Chondrocyte (in vitro differentiated cells): ENCODE results near the gene MYO16. TPM values are rescaled to one million over a fixed set of nuclear protein-coding genes. Genes with fewer than 3 reads are reported as not detected.

Source experiments
- DNase-seq: peaks from one replicate; pipeline ENCODE4 v3.0.0; 2021; ENCODE audit warnings: mixed read lengths, low spot score
- H3K27ac Mint-ChIP-seq: one replicate; pipeline ENCODE4 v1.8.0; 2021; ENCODE audit warnings: mild to moderate bottlenecking, moderate library complexity, mixed read lengths; ENCODE audit not compliant: unreplicated experiment
- H3K27me3 Mint-ChIP-seq: 2 replicates; pipeline ENCODE4 v1.8.0; 2021; ENCODE audit warnings: low read depth, mixed read lengths
- H3K36me3 Mint-ChIP-seq: 2 replicates; pipeline ENCODE4 v1.8.0; 2021; ENCODE audit warnings: low read depth, mixed read lengths
- H3K4me1 Mint-ChIP-seq: 2 replicates; pipeline ENCODE4 v1.8.0; 2021; ENCODE audit warnings: low read depth, mild to moderate bottlenecking, mixed read lengths
- H3K4me3 Mint-ChIP-seq: one replicate; pipeline ENCODE4 v1.8.0; 2021; ENCODE audit warnings: mild to moderate bottlenecking, moderate library complexity, mixed read lengths; ENCODE audit not compliant: unreplicated experiment
- H3K9me3 Mint-ChIP-seq: 2 replicates; pipeline ENCODE4 v1.8.0; 2021; ENCODE audit warnings: low read depth, mixed read lengths
- total RNA-seq: library from RNA; stranded (reverse); gene quantifications from 3 replicates; pipeline ENCODE4 v1.2.1, GENCODE V29; 2021
- TF ChIP-seq, protein P1 (sequence below): fragments of 200-600 bp; sonication (generic); IDR thresholded peaks from 2 replicates; pipeline ENCODE4 v1.5.0; 2021; ENCODE audit warnings: antibody characterized with exemption, mild to moderate bottlenecking, moderate library complexity

MYO16 gene
- total RNA-seq, 1 donor from 2014 or later: 0.12 TPM

DNA sequence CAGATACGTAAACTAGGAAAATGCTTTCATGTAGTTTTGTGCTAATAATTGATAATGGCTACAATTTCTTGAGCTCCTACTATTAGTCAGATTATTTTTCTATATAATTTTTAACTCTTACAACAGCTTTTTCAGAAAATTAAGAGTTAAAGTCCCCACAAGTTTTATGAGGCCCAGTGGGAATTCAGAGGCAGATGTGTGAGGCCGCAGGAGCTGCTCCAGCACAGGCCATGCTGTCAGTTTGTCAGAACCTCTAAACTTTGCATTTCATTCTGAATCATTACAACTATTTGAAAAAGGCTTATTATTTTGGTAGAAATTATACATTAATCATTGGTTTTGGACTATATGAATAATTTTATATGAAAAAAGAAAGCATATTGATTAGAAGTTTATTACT lies 370.8 kb downstream of the MYO16 start:
- Mint-ChIP-seq H3K27ac (no peak overlapping the region), H3K9me3 (no peaks in the 10 kb centered on the region), H3K4me3 (no peak overlapping the region), H3K4me1 (peaks cover 29% of the 10 kb centered on the region), H3K27me3 (no peaks in the 10 kb centered on the region), H3K36me3 (no peaks in the 10 kb centered on the region)
- DNase-seq: no peak
- TF ChIP-seq, protein P1, sequence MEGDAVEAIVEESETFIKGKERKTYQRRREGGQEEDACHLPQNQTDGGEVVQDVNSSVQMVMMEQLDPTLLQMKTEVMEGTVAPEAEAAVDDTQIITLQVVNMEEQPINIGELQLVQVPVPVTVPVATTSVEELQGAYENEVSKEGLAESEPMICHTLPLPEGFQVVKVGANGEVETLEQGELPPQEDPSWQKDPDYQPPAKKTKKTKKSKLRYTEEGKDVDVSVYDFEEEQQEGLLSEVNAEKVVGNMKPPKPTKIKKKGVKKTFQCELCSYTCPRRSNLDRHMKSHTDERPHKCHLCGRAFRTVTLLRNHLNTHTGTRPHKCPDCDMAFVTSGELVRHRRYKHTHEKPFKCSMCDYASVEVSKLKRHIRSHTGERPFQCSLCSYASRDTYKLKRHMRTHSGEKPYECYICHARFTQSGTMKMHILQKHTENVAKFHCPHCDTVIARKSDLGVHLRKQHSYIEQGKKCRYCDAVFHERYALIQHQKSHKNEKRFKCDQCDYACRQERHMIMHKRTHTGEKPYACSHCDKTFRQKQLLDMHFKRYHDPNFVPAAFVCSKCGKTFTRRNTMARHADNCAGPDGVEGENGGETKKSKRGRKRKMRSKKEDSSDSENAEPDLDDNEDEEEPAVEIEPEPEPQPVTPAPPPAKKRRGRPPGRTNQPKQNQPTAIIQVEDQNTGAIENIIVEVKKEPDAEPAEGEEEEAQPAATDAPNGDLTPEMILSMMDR: no peak

DNA sequence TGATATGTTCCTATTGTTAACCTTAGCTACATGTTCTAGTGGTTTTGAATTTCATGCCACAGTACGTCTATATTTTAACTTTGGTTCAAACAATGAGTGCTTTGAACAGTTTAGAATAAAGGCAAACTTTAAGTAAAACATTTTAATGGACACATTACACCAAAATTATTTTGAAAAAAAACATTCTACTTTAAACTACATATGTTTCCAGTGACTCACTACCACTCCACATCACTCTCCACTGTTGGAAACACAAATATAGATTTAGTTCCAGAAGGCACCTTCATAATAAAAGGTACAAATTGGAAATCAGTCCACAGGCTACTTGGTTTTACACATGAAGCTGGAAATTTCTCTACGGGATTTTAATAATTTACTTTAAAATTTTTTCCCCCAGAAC lies 373.5 kb downstream of the MYO16 start:
- peak overlapping the region; percentile 33 for H3K27ac Mint-ChIP-seq
- H3K36me3 Mint-ChIP-seq: no peaks in the 10 kb centered on the region
- H3K27me3 Mint-ChIP-seq: no peaks in the 10 kb centered on the region
- H3K4me3 Mint-ChIP-seq: no peak overlapping the region
- TF ChIP-seq, protein P1: no peak
- DNase-seq: no peak
- H3K9me3 Mint-ChIP-seq: peaks cover 3% of the 10 kb centered on the region
- peaks cover 49% of the 10 kb centered on the region for H3K4me1 Mint-ChIP-seq

DNA sequence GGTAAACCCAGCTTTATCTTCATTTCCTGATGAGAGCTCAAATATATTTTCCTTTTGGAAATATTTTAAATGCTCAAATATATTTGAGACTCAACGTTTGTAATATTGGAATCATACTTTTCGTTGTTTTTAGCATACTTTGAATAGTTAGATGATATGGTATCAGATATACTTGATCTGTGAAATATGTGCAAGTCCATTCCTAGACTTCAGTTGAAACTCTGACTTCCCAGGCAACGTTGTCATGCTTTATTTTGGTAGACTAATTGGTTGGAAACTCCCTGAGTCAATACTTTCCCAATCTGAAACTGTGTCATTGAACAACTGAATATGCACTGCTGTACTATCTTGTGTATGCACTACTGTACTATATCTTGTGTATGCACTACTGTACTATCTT lies 378.5 kb downstream of the MYO16 start:
- peaks cover 51% of the 10 kb centered on the region for H3K4me1 Mint-ChIP-seq
- no peaks in the 10 kb centered on the region for H3K27me3 Mint-ChIP-seq
- TF ChIP-seq, protein P1: no peak
- H3K36me3 Mint-ChIP-seq: no peaks in the 10 kb centered on the region
- no peak for DNase-seq
- H3K4me3 Mint-ChIP-seq: no peak overlapping the region
- H3K27ac Mint-ChIP-seq: peak overlapping the region; percentile 0
- H3K9me3 Mint-ChIP-seq: peaks cover 3% of the 10 kb centered on the region

DNA sequence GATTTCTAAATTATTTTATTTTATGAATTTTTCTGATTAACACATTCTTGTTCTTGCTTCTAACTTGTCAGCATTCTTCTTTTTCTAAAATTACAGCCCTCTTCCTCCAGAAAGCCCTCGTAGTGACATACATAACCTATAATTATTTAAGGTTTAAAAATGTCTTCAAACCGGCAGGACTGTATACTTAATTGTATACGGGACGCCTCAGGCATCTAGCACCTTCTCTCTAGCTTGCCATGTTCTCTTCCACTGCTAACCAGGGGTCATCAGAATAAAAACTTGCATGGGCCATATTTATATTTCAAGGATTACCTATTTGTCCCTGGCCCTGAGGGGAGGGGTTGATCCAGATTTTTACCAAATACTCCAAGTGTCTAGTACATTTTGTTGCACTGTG lies 380.3 kb downstream of the MYO16 start:
- Mint-ChIP-seq H3K4me1 (peaks cover 37% of the 10 kb centered on the region), H3K27me3 (no peaks in the 10 kb centered on the region), H3K36me3 (no peaks in the 10 kb centered on the region), H3K4me3 (no peak overlapping the region), H3K9me3 (peaks cover 3% of the 10 kb centered on the region), H3K27ac (peak overlapping the region; percentile 22)
- TF ChIP-seq, protein P1: no peak
- no peak for DNase-seq

DNA sequence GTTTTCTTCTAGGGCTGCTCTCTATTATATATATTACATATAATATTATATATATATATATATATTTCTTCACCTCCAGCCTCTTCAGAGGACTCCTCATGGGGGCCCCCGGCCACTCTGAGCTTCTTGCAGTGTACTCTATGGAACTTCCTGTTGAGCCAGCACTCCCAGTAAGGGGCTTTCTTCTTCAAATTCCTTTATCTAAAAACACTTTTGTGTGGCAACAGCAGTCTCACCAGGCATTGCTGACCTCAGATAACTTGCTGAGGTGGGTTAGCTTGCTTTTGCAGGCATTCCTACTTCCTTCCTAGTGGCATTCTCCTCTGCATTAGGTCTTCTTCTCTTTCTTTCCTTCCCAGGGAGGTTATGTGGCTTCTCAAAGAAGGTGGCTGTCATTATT lies 381.5 kb downstream of the MYO16 start:
- Mint-ChIP-seq H3K27ac (no peak overlapping the region), H3K9me3 (peaks cover 6% of the 10 kb centered on the region), H3K36me3 (peaks cover under 1% of the 10 kb centered on the region), H3K4me3 (no peak overlapping the region), H3K27me3 (no peaks in the 10 kb centered on the region), H3K4me1 (peaks cover 27% of the 10 kb centered on the region)
- TF ChIP-seq, protein P1: no peak
- DNase-seq: no peak
